Measurements from ENCODE around the gene BTG4.
A peak's percentile ranks its signal among the peaks of the same experiment; 100 is the strongest.

Gene BTG4

DNA sequence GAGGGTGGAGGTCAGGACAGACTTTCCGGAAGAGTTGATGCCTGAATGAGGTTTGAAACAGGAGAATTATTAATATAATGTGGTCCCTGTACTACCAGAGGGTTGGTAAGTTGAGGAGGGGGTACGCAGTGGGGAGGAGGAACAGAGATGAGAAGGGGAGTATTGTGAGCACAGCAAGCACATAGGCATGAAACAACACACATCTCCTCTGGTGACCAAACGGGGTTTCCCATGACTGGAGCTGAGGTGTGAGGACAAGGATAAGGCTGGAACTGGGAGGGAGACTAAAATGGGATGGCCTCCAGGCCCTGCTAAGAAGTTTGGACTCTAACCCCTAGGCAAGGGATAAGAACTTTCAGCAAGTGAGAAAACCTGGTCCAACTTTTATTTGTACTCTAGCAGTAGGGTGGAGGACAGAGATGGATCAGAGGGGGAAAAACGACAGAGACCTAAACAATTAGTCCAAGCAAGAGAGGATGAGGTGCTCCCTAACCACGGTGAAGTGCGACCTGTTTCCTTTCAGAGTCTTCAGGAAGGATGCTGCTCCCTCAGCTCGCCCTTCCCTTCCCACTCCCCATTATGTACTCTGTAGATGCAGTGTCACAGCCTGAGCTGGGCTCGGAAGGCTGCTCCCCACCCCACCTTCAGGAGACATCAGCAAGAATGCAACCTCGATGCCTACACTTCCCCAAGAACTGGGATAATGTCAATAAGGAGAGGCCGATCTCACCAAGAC lies 59.2 kb downstream of the BTG4 start:
- no peak for DNase-seq

DNA sequence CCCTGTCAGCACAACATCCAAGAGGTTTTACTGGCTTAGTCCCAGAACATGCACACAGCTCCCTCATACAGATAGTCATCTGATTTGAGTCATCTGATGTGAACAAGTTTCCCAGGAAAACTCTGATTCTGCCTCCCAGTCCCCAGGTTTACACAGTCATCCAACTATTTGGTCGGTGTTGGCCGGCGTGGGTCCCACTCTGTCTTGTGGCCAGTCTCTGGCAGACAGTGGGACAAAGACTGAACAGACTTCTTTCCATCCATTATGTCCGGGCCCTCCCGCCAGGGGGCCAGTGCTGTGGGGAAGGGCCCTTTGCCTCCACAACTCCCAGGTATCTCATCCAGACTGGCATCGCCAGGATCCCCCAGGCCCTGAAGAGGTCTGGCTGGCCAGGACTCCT lies 60.0 kb downstream of the BTG4 start:
- DNase-seq: peak; percentile 37

DNA sequence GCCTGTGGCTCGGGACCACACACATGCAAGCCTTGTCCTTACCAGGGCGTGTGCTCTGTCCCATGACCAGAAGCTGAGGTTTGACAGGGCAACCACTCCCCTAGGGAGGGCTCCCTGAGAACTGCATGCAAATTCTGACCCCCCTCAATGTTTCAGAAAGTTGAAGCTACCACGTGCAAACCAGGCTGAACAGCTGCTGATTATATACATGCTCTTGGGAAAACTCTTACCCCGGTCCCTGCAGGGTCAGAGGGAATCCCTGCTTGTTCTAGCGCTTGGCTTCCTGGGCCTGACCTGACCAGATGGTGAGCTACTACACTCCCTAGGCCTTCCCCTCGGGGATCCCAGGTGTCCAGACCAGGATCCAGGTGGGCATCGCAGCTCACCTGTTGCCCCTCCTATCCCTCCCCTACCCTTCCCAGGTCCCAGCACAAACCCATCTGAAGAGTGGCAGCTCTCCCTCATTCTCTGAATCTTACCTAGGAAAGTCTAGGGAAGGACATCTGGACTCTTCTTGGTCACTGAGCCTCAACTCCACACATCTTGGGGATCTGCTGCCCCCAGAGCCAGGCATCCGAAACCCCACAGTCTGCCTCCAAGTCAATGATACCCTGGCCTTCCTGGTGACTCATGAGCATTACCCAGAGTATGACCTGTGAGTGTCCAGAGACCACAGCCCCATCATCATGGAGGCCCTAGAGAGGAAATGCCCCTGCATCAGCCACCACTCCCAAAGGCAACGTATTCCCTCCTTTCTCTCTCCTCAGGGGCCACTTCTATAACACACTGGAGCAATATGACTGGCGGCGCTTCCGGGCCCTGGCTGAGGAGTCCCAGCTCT lies 61.5 kb downstream of the BTG4 start:
- peak; percentile 21 for DNase-seq

DNA sequence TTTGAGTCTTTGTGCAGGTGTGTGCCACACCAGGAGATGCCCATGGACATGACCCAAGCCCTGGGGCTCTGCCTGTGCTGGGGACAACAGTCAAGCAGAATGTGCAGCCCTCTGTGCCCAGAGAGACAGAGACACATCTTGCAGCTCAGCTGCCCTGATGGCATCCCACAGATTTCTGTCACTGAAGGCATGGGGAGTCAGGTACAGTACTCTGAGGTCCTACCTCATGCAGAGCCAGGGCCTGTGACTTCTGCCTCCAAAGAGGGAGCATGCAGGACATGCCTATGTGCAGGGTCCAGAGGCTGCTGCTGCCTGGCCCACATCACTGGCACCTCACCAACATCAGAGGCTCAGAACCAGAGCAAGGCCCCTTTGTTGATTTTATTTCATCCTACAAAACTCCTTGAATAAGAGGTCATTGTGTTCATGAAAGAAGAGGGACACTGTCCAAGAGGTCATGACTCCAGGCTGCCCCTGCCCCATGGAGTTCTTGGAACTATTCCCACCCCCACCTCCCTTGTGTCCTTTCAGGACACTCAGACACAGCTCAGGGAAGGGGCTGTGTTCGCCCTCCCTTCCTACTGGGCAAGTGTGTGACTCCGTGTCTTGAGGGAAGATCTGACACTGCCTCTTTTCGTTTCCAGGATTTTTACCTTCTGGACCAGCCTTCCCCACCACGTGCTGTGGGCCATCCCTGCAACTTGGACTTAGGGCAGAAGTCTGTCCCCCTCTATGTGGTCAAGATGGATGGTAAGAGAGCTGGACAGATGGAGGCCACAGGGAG lies 62.3 kb downstream of the BTG4 start:
- no peak for DNase-seq

DNA sequence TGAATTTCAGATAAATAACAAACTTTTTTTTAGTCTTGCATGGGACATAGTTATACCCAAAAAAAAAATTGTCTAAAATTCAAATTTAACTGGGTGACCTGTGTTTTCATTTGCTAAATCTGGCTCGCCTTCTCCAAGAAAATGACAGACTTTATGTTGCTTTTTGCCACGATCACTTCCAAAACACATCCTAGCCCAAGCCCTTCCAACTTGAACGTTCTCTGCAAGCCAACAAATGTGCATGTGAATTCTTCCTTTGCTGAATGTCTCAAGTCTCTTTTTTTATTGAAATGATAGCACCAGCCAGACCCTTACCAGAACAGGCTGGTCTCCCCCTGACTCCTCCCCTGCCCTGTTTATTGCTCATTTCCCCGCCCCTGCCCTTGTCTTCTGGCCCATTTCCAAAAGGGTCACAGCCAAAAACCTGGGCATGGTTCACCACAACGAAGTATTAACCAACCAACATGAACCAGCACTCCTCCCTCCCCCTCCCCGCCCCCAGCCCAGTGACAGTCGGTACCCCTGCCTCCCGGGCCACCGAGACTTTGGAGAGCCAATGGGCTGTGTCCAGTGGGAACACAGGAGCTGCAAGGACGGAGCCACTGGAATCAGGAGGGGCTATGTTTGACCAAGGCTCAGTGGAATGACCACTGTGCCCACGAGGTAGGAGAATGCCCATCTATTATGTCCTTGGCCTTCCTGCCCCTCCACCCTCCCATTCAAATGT lies 63.2 kb downstream of the BTG4 start:
- DNase-seq: no peak

DNA sequence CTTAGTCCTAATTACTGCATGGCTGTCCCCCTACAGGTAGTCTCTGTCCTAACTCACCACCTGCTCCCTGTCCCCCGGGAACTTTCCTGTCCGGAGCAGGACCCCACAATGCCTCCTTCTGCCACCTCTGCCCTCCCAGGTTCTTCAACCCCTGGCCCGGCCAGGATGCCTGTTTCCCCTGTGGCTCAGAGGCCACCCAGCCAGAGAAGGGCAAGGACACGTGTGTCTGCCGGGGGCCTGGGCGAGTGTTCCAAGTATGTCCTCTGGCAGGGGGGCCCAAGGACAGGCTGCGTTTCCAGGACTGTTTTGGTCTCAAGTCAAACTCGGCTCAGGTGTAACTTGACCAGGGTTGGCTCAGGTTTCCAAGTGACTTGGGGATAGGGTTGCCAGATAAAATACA lies 63.8 kb downstream of the BTG4 start:
- no peak for DNase-seq

DNA sequence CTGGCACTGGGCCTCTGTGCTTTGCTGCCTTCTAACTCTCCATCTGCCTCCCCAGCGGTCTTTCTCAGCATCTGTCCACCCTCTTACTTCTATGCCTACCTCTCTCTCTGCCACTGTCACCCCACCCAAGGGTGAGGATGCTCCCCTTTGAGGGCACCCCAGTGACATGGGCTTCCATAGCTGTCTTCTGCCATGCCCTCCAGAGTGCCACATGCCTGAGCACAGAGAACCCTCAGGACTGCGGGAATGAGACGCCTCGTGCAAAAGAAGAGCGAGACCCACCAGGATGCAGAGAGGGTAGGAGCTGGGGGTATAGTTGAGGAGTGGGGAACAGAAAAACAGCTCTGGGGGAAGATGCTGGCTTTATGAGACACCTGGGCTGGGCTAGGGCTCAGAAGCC lies 64.3 kb downstream of the BTG4 start:
- DNase-seq: no peak

DNA sequence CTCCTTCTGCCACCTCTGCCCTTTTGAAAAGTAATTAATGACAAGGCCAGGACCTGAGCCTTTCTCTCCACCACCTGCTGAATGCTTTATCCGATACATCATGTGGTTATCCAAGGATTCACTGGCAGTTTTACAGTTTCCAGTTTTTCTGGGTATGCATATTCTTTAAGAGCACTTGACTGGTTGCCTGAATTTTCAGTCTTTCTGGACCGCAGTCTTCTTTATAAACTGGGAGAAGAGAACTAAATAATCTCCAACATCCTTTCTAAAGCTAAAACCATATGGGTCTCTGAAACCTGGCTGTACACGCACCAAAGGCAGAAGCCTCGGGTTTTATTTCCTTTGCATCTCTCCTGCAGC lies 65.1 kb downstream of the BTG4 start:
- DNase-seq: no peak

DNA sequence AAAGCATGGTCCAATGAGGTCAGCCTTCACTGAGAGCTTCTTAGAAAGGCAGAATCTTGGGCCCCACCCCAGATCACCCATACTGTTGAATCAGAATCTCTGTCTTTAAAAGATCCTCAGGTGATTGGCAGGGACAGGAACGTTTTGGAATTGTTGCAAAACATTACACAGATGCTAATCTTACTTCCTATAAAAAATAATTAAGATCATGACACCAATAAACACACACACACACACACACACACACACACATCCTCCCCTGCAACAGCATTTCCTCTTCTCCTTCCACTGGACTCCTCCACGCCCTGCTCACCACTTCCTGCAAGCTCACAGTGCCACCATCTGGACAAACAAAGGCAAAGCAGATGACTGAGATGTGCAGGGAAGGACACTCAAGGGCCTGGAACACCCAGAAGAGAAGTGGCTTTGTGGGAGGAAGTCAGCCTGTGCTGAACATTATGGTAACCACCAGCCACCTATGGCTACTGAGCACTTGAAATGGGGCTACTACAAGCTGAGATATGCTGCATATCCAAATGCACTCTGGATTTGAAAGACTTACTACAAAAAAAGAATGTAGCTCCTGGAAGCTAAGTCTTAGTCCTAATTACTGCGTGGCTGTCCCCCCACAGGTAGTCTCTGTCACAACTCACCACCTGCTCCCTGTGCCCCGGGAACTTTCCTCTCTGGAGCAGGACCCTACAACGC lies 65.6 kb downstream of the BTG4 start:
- peak; percentile 91 for DNase-seq

DNA sequence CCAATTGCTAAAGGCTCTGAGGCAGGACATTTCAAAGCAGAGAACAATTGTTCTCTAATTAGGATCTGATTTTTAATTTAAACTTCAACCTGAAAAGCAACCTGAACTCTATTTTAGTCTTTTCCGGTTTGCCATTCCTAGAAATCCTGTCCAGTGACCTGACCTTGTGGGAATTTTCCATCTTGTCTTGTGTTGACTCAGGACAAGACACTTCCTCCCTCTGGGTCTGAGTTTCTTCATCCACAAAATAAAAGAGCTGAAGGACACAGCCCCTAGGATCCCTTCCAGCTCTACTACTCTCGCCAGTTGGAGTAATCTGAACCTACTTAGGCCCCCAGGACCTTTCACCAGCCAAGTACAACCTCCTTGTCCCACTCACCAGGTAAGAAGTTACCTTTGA lies 66.6 kb downstream of the BTG4 start:
- peak; percentile 8 for DNase-seq

Measured in HCEC 1CT (cell line).